IMR-90 (cell line): ENCODE results near the gene INSR.

ENCODE experiments used
- CHD1 ChIP-seq: IDR thresholded peaks from 2 replicates; pipeline ENCODE4 v1.6.1; 2012; ENCODE audit warnings: low read depth, low read length, improper control_type of control experiment
- CTCF ChIP-seq: conservative IDR thresholded peaks from 2 replicates; pipeline ENCODE4 v1.5.1; 2012; ENCODE audit warnings: mild to moderate bottlenecking, low read depth, low read length, improper control_type of control experiment
- POLR2A ChIP-seq: IDR thresholded peaks from 2 replicates; pipeline ENCODE4 v1.6.1; 2012; ENCODE audit warnings: mild to moderate bottlenecking, low read depth, low read length
- TF ChIP-seq, protein P1 (sequence below): fragments of 150-350 bp; IDR thresholded peaks from 2 replicates; pipeline ENCODE4 v1.6.1; 2016; ENCODE audit warnings: low read depth, mild to moderate bottlenecking, low read length, moderate library complexity, borderline replicate concordance

DNA sequence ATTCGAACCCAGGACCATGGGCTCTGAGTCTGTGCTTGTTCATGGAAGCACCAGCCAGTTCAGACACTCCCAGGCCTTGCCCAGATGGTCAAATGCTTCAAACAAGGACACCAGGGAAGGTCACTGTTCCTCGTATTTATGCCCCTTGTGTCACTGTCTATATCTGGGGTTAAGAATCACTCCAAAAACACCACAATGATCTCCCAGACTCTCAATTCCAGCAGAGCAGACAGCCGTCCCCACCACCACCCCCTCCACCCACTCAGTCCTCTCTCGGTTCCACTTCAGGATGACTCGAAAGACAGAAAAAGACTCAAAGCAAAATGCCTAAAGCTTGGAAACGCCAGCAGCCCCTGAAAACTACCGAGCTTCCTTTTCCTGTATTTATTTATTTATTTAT lies 79.0 kb downstream of the INSR start:
- TF ChIP-seq CTCF (no peak), POLR2A (no peak), CHD1 (no peak)
- TF ChIP-seq, protein P1, sequence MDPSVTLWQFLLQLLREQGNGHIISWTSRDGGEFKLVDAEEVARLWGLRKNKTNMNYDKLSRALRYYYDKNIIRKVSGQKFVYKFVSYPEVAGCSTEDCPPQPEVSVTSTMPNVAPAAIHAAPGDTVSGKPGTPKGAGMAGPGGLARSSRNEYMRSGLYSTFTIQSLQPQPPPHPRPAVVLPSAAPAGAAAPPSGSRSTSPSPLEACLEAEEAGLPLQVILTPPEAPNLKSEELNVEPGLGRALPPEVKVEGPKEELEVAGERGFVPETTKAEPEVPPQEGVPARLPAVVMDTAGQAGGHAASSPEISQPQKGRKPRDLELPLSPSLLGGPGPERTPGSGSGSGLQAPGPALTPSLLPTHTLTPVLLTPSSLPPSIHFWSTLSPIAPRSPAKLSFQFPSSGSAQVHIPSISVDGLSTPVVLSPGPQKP: no peak
